ENCODE data around the gene EVC.
"Not testable (repeated sequence)": the region's sequence is repeated elsewhere in the genome, so short reads cannot be mapped to it uniquely, and the experiment has no call there.

EVC gene

GRCh38 chr4:5854929-5855328 is 143.9 kb downstream of the EVC start:
- DNase-seq, result no peak

- DNase-seq, result not testable (repeated sequence)
Observed at GRCh38 chr4:5856362-5856761, 145.4 kb downstream of the EVC start.

- no peak for DNase-seq
Observed at GRCh38 chr4:5857199-5857598, 146.2 kb downstream of the EVC start.

- DNase-seq, result peak; percentile 60
Observed at GRCh38 chr4:5858020-5858769, 147.2 kb downstream of the EVC start.

- no peak for DNase-seq
Observed at GRCh38 chr4:5863461-5864113, 152.6 kb downstream of the EVC start.
